Ishikawa (cell line): Measurements from ENCODE around the gene CPVL.

Experiments
- CEBPB ChIP-seq: IDR thresholded peaks from 2 replicates; pipeline ENCODE4 v1.6.1; 2012
- EP300 ChIP-seq: IDR thresholded peaks from 2 replicates; pipeline ENCODE4 v1.6.1; 2012; ENCODE audit warnings: borderline replicate concordance
- RAD21 ChIP-seq: IDR thresholded peaks from 2 replicates; pipeline ENCODE4 v1.6.1; 2012; ENCODE audit warnings: low read depth
- TAF1 ChIP-seq: IDR thresholded peaks from 2 replicates; pipeline ENCODE4 v1.6.1; 2012; ENCODE audit warnings: low read depth, mild to moderate bottlenecking

- TF ChIP-seq EP300 = no peak
- TF ChIP-seq CEBPB = no peak
- no peak for TF ChIP-seq RAD21
- TF ChIP-seq TAF1 = no peak
These were observed 12.6 kb upstream of the CPVL start for GRCh38 chr7:29158795-29159423.
